ENCODE data around the gene MRPL38. TPM values are rescaled to one million over a fixed set of nuclear protein-coding genes. Genes with fewer than 3 reads are reported as not detected.

The MRPL38 gene
- total and polyA plus RNA-seq, 2 donors from 2014 or later = 89.8 to 114 TPM

GRCh38 chr17:75885431-75885830 lies 19.3 kb downstream of the MRPL38 start:
- intact Hi-C loops (cut with DNase I) = no loop called here
- Histone ChIP-seq H3K36me3 (ENCODE audit: control insufficient read depth in 2 of 3, insufficient read depth in 3 of 3, low read length in 3 of 3) (peaks cover 0 to 3% (median 0%) of the 10 kb centered on the region in 3 donors), H3K9ac (ENCODE audit: low read length in 3 of 3) (no peak overlapping the region), H3K9me3 (ENCODE audit: control insufficient read depth in 2 of 3, insufficient read depth in 1 of 3, low read length in 3 of 3) (no peaks in the 10 kb centered on the region), H3K27ac (ENCODE audit: low read depth in 2 of 2, low read length in 2 of 2) (no peak overlapping the region), H3K4me1 (ENCODE audit: control insufficient read depth in 2 of 3, insufficient read depth in 2 of 3, low read depth in 1 of 3, low read length in 3 of 3) (no peaks in the 10 kb centered on the region), H3K4me3 (ENCODE audit: low read length in 3 of 3) (no peak overlapping the region), H3K27me3 (ENCODE audit: control insufficient read depth, insufficient read depth, low read length) (no peaks in the 10 kb centered on the region)
- TF ChIP-seq CTCF (IDR thresholded peaks at IDR 0.05; ENCODE audit: borderline replicate concordance, extremely low read depth, insufficient read depth) = no peak
- FAIRE-seq = no peak
- DNase-seq = no peak

- Histone ChIP-seq H3K4me3 (ENCODE audit: low read length in 3 of 3) (no peak overlapping the region), H3K27ac (ENCODE audit: low read depth in 2 of 2, low read length in 2 of 2) (no peak overlapping the region), H3K9ac (ENCODE audit: low read length in 3 of 3) (no peak overlapping the region), H3K36me3 (ENCODE audit: control insufficient read depth in 2 of 3, insufficient read depth in 3 of 3, low read length in 3 of 3) (no peaks in the 10 kb centered on the region), H3K27me3 (ENCODE audit: control insufficient read depth, insufficient read depth, low read length) (no peaks in the 10 kb centered on the region), H3K9me3 (ENCODE audit: control insufficient read depth in 2 of 3, insufficient read depth in 1 of 3, low read length in 3 of 3) (no peaks in the 10 kb centered on the region), H3K4me1 (ENCODE audit: control insufficient read depth in 2 of 3, insufficient read depth in 2 of 3, low read depth in 1 of 3, low read length in 3 of 3) (peaks cover 0 to 8% (median 2%) of the 10 kb centered on the region in 3 donors)
- no peak for TF ChIP-seq CTCF (IDR thresholded peaks at IDR 0.05; ENCODE audit: borderline replicate concordance, extremely low read depth, insufficient read depth)
- intact Hi-C loops (cut with DNase I) = no loop called here
- DNase-seq (no peak), FAIRE-seq (no peak)
Observed at GRCh38 chr17:75881678-75882454, 22.8 kb downstream of the MRPL38 start.

- no peak for FAIRE-seq
- no peaks in the 10 kb centered on the region for H3K27me3 ChIP-seq (ENCODE audit: control insufficient read depth, insufficient read depth, low read length)
- intact Hi-C loops (cut with DNase I) = no loop called here
Observed at GRCh38 chr17:75880266-75880665, 24.4 kb downstream of the MRPL38 start.

More at GRCh38 chr17:75880266-75880665, 24.4 kb downstream of the MRPL38 start:
- Histone ChIP-seq H3K4me3 (ENCODE audit: low read length in 3 of 3) (no peak overlapping the region), H3K9me3 (ENCODE audit: control insufficient read depth in 2 of 3, insufficient read depth in 1 of 3, low read length in 3 of 3) (no peaks in the 10 kb centered on the region), H3K4me1 (ENCODE audit: control insufficient read depth in 2 of 3, insufficient read depth in 2 of 3, low read depth in 1 of 3, low read length in 3 of 3) (peaks cover 0 to 24% (median 17%) of the 10 kb centered on the region in 3 donors), H3K9ac (ENCODE audit: low read length in 3 of 3) (no peak overlapping the region), H3K27ac (ENCODE audit: low read depth in 2 of 2, low read length in 2 of 2) (no peak overlapping the region), H3K36me3 (ENCODE audit: control insufficient read depth in 2 of 3, insufficient read depth in 3 of 3, low read length in 3 of 3) (peaks cover 0 to 7% (median 0%) of the 10 kb centered on the region in 3 donors)
- no peak for TF ChIP-seq CTCF (IDR thresholded peaks at IDR 0.05; ENCODE audit: borderline replicate concordance, extremely low read depth, insufficient read depth)
- DNase-seq = no peak

All from kidney (tissue), 14 donors.